MCF 10A (cell line): ENCODE results near the gene DNAJC15. TPM values are rescaled to one million over a fixed set of nuclear protein-coding genes. Genes with fewer than 3 reads are reported as not detected.

Source experiments
- BruUV-seq: library from RNA; stranded (reverse); fragments of 400-500 nt; replicated peaks from 2 replicates; lab custom pipeline; 2021; lab: Mats Ljungman, UMichigan
- CTCF ChIA-PET: fragments of 300-600 bp; sonication (Branson Sonifier 250); formaldehyde crosslinking; extraction: SDS; loops from one replicate; lab custom pipeline; 2021; ENCODE audit warnings: antibody characterized with exemption, inconsistent platforms; lab: Yijun Ruan, JAX
- POLR2A ChIA-PET: fragments of 300-600, 350-650 bp; sonication (Branson Sonifier 250); formaldehyde crosslinking; extraction: SDS; loops from one replicate; lab custom pipeline; 2020; ENCODE audit warnings: antibody characterized with exemption, inconsistent platforms; lab: Yijun Ruan, JAX
- DNase-seq: peaks from one replicate; pipeline ENCODE4 v3.0.0-alpha.2; 2018; ENCODE audit not compliant: unreplicated experiment
- H3K27ac Mint-ChIP-seq: one replicate; pipeline ENCODE4 v1.8.0; 2022; ENCODE audit warnings: mild to moderate bottlenecking, low read depth, mixed read lengths; ENCODE audit not compliant: unreplicated experiment
- H3K27me3 Mint-ChIP-seq: one replicate; pipeline ENCODE4 v1.8.0; 2022; ENCODE audit warnings: mixed read lengths; ENCODE audit not compliant: insufficient read depth, unreplicated experiment
- H3K36me3 Mint-ChIP-seq: one replicate; pipeline ENCODE4 v1.8.0; 2022; ENCODE audit warnings: mild to moderate bottlenecking, moderate library complexity, mixed read lengths; ENCODE audit not compliant: insufficient read depth, unreplicated experiment
- H3K4me1 Mint-ChIP-seq: one replicate; pipeline ENCODE4 v1.8.0; 2022; ENCODE audit warnings: mixed read lengths; ENCODE audit not compliant: insufficient read depth, unreplicated experiment
- H3K4me3 Mint-ChIP-seq: one replicate; pipeline ENCODE4 v1.8.0; 2022; ENCODE audit warnings: mild to moderate bottlenecking, moderate library complexity, mixed read lengths; ENCODE audit not compliant: unreplicated experiment
- H3K9me3 Mint-ChIP-seq: one replicate; pipeline ENCODE4 v1.8.0; 2022; ENCODE audit warnings: mixed read lengths; ENCODE audit not compliant: unreplicated experiment
- CTCF ChIP-seq: fragments of 200-600 bp; IDR thresholded peaks from one replicate; pipeline ENCODE4 v1.8.0; 2022; ENCODE audit warnings: antibody characterized with exemption, mild to moderate bottlenecking; ENCODE audit not compliant: unreplicated experiment
- intact Hi-C: fragments of 100-400 bp; cut with micrococcal nuclease; formaldehyde crosslinking; loops from 2 replicates; pipeline ENCODE4 v1.14.1; 2022
- total RNA-seq: library from RNA; stranded (reverse); gene quantifications from 2 replicates; pipeline ENCODE4 v1.2.3, GENCODE V29; 2022

DNAJC15 gene
- total RNA-seq, 1 experiment from 2014 or later, result 34.0 TPM

DNA sequence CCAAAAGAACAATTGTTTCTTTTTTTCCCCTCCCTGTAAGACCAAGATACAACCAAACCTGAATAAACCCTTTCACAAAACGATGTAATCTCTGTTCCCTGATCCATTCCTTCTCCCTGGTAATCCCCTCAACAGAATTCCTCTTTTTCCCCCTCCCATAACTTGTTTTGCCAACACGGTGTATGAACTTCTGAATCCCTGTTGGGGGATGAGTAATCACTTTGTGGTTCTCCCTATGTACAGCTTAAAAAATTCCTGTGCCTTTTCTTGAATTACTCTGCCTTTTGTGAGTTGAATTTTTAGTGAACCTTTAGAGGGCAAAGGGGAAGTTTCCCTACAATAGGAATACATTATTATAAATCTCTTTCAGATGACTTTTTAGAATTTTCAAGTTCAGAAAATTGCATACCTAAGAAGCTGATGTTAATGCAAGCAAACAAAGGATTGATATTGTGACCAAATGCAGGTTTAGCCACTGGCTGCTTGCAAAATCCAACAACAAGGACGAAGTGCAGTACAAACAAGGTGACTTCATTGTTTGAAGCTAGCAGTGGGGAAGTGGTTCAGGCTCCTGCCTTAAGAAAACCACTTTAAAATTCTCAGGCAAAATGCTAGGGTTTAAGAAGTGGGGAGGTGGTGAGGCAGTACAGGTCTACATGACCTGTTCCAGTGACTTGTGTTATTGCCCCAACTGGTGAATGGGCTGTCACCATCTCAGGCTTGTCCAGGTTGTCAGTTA lies 16.3 kb upstream of the DNAJC15 start:
- ChIA-PET CTCF (interaction anchor here (0.6 to 1.0 kb wide), 3 partner anchors 75 to 151 kb away, joined by 3 to 4 read pairs (median 3); no protein-coding TSS in a partner anchor), POLR2A (interaction anchor here (0.8 to 1.2 kb wide), 4 partner anchors 10 to 48 kb away, joined by 3 to 4 read pairs (median 3); no protein-coding TSS in a partner anchor)
- peaks cover 35% of the 10 kb centered on the region for H3K4me1 Mint-ChIP-seq

GRCh38 chr13:43008596-43008995 lies 14.8 kb upstream of the DNAJC15 start:
- intact Hi-C loops, result no loop called here
- BruUV-seq, result no TSS peak
- Mint-ChIP-seq H3K4me1 (peaks cover 23% of the 10 kb centered on the region), H3K36me3 (peaks cover 5% of the 10 kb centered on the region), H3K4me3 (no peak overlapping the region), H3K27ac (peak overlapping the region; percentile 63), H3K27me3 (no peaks in the 10 kb centered on the region), H3K9me3 (no peaks in the 10 kb centered on the region)
- ChIA-PET POLR2A (no interaction called here), CTCF (no interaction called here)
- no peak for DNase-seq
- TF ChIP-seq CTCF, result no peak

More for the DNA sequence above, 16.3 kb upstream of the DNAJC15 start:
- Mint-ChIP-seq H3K27ac (peak overlapping the region; percentile 88), H3K4me3 (no peak overlapping the region), H3K27me3 (no peaks in the 10 kb centered on the region), H3K36me3 (peaks cover 5% of the 10 kb centered on the region), H3K9me3 (peaks cover 2% of the 10 kb centered on the region)
- BruUV-seq, result no TSS peak
- TF ChIP-seq CTCF, result no peak
- DNase-seq, result peak; percentile 42
- intact Hi-C loops, result no loop called here

DNA sequence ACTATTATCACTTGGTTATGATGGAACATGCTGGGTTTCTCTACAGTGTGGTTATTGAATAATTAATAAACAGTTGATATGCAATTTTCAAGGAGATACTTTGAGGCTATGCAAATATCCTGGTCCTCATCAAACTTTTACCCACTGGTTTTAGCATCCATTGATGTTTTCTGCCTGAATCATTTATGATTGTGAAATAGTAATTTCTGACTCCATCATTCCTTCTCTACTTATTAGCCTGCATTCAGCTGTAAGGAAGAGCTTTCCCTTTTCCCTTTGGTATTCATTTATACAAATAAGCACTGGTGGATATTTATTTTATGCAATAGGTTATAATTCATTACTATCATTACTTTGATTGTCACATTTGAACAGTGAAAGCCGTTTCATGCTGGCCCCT lies 13.9 kb upstream of the DNAJC15 start:
- no peak for DNase-seq
- H3K36me3 Mint-ChIP-seq, result peaks cover 5% of the 10 kb centered on the region
- no peak overlapping the region for H3K4me3 Mint-ChIP-seq
- H3K27me3 Mint-ChIP-seq, result no peaks in the 10 kb centered on the region
- intact Hi-C loops, result no loop called here
- BruUV-seq, result no TSS peak
- H3K9me3 Mint-ChIP-seq, result no peaks in the 10 kb centered on the region
- H3K27ac Mint-ChIP-seq, result peak overlapping the region; percentile 63
- peaks cover 23% of the 10 kb centered on the region for H3K4me1 Mint-ChIP-seq
- TF ChIP-seq CTCF, result no peak
- ChIA-PET CTCF (no interaction called here), POLR2A (interaction anchor here (0.5 to 1.0 kb wide), 2 partner anchors 49 to 796 kb away, joined by 3 read pairs; no protein-coding TSS in a partner anchor)

- POLR2A ChIA-PET, result interaction anchor here (0.6 to 1.6 kb wide), 5 partner anchors 9 to 17 kb away, joined by 3 to 8 read pairs (median 4); no protein-coding TSS in a partner anchor
Measured at GRCh38 chr13:43014162-43014561, 9.2 kb upstream of the DNAJC15 start.

More at GRCh38 chr13:43014162-43014561, 9.2 kb upstream of the DNAJC15 start:
- Mint-ChIP-seq H3K27me3 (no peaks in the 10 kb centered on the region), H3K36me3 (no peaks in the 10 kb centered on the region), H3K9me3 (peaks cover 9% of the 10 kb centered on the region), H3K27ac (no peak overlapping the region), H3K4me3 (no peak overlapping the region), H3K4me1 (peaks cover 5% of the 10 kb centered on the region)
- BruUV-seq, result no TSS peak
- TF ChIP-seq CTCF, result no peak
- intact Hi-C loops, result no loop called here
- no peak for DNase-seq
- CTCF ChIA-PET, result interaction anchor here (0.7 to 1.0 kb wide), 2 partner anchors 42 to 350 kb away, joined by 3 to 4 read pairs; no protein-coding TSS in a partner anchor
